Posterior cingulate gyrus (tissue), 11 donors: ENCODE data around the gene FOXP2.
A peak's percentile ranks its signal among the peaks of the same experiment; 100 is the strongest.
"Not testable (repeated sequence)": the region's sequence is repeated elsewhere in the genome, so short reads cannot be mapped to it uniquely, and the experiment has no call there.

ENCODE experiments used
- DNase-seq, 10 donors: peaks; one replicate each; pipeline versions ENCODE4 v3.0.0 to v3.0.0-alpha.2; 2020 to 2021; ENCODE audit warnings: mixed read lengths in 3 of 10
- intact Hi-C: fragments of 100-400 bp; cut with DNase I; formaldehyde crosslinking; loops from one replicate; pipeline ENCODE4 v1.15.1; 2023

Gene FOXP2

DNA sequence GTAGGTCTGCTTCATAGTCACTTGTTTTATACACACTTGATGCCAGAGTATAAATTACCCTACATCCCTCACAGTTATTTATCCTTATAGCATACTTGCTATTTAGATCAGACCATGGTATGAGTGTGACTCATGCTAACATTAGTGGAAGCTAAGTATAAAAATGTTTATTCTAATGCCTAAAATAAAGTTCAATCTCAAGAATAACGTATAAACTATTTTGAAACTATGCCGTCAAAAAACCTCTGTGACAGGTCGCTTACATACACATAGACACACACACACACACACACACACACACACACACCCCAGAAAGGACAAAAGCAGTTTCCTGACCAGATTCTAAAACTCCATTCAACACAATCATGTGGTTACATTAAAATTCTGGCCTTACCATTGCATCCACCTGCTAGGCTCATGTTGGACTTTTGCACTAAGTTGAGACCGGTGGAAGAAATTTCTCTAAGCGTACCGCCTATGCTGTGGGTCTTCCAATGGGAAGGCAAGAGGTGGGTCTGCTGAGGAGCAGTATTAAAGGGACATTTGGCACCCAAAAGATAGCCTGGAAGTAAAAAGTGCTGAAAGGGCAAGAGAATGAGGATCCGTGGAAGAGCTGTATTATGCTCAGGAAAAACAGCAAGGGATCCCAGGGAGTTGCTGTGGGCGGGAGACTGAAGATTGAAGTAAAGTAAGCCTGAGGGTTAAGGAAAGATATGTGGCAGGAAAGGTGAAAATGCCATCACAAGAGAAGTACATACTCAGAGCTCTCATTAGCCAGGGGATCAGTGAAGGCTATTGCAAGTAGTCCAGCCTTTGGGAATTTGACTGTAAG lies 5.0 kb downstream of the FOXP2 start:
- intact Hi-C loops, result no loop called here
- DNase-seq, result no peak

DNA sequence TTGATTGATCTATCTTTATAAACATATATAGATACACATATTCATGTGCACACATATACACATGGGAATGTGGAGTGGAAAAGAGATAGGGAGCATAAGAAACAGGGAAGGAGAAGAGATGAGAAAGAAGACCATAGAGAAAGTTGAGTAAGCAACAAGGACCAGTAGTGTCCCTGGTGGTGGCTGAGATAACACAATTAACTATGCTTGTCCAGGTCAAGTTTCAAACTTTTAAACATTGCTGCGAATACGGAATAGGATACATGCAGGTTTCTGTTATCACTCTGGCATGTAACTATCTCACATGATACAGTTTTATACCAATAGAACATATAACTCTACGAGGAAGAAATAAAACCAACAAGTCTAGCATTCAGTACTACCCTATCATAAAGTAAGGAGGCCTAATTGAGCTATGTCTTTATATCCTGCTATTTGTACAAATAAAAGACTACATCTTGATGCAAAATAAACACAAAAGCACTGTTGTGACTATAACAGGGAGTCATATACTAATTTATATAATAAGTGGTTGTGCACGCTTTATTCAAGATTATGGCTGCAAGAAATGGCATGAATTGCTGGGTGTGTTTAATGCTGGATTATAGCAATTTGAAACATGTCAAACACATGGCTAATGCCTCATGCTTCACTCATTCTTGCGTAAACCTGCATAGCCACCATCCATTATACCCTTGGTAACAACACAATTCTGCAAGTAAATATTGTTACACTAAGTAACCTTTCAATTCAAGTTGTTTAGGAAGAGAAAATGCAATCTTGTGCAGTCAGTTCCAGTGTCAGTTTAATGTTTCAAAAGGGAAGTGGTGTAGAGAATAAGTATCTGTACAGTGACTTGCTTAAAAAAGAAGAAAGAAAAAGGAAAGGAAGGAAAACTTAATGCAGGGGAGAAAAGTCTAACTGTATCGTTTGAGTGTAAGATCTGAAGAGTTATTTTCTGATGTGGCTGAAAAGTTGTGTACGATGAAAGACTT lies 8.2 kb downstream of the FOXP2 start:
- no peak for DNase-seq

DNA sequence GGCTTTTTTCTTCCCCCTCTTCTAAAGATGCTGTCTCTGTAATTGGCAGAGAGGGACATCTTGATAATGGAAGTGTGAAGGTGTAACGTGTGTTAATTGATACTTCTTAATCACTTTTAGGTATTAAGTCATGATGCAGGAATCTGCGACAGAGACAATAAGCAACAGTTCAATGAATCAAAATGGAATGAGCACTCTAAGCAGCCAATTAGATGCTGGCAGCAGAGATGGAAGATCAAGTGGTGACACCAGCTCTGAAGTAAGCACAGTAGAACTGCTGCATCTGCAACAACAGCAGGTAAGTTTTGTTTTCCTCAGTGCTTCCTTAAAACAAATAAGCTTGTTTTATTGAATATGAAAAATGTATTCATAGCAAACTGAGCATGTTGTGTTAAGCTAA lies 11.8 kb downstream of the FOXP2 start:
- intact Hi-C loops, result no loop called here
- DNase-seq, result no peak

More for the DNA sequence above, 8.2 kb downstream of the FOXP2 start:
- intact Hi-C loops, result no loop called here

DNA sequence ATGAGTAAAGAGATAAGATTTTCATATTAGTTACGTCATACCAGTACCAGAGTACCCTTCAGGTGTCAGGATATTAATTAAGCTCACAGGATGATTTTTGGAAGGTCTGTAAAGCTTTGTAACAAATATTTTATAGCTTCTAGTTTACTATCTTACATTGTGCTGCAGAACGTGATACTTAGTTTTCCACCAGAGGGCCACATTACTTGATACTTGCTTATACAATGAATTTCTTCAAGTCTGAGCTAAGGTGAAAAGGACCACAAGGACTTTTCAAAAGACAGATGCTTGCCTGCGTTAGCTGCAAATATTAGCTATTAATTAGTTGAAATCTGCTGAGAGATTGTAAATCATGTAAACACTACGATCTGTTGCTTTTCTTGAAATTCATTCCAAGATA lies 12.2 kb downstream of the FOXP2 start:
- no peak for DNase-seq
- intact Hi-C loops, result no loop called here

DNA sequence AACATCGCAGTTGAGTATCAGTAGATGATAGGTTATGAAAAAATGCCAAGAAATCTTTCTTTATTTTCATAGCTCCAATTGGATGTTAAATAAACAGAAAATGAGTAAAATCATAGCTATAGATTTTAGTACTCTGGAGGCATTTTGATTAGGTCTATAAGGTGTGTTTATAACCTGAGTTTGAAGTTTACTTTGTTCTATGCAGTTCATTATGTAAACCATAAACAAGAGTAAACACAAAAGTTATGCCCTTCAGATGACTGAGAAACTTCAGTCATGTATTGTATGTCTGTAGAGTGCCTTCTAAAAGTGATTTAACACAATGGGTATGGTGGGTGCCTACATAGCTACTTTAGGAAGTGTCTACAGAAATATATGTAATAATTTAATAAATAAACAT lies 13.6 kb downstream of the FOXP2 start:
- intact Hi-C loops, result no loop called here
- no peak for DNase-seq

DNA sequence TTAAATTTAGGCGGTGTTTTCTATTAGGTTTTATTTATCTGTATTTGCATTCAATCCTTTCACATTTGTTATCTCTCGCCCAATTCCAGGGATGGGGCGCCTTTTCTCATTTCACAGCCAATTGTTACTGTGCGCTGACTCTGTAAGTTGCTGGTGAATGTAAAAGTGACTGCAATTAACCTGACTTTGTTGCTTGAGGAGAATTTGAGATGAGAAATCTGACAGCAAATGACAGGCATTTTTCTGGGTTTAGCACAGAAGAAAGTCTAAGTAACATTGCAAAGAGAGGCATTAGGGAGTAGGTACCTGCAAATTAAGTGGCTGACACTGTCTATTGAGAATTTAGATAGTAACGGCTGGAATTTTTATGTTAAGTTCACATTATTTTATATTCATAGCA lies 16.6 kb downstream of the FOXP2 start:
- intact Hi-C loops, result no loop called here
- DNase-seq, result no peak

DNA sequence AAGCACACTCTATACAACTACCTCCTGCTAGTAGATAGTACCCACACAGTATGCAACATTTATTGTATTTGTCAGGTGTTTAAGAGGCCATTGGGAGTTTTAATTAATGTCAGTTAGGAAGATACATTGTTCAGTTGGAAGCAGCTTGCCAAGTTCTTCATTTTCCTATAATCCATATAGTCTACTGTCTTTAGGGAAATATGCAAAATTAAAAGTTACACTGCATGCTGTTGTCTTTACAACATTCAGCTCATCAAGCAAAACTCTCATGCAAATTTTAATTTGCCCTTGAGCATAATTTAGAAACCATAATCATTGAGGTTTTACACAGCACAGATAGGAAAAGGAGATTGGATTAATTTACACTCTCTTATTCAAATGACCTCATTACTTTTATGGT lies 17.4 kb downstream of the FOXP2 start:
- intact Hi-C loops, result no loop called here
- no peak for DNase-seq

DNA sequence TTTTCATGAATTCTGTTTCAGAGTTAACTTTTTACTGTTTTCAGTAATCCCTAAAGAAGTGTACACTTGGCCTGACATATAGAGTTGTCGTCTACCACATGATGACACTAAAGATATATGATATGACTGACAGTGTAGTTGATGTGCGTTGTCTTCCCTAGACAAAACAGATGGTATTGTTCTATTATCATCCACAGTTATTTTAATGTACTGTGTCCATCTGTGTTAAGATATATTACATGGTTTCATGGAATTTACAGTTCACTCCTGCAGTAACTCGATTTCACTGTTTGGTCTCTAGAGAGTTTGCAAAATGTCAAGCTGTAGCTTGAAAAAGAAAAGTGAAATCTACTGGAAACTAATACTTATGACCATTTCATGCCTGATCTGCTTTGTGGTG lies 18.1 kb downstream of the FOXP2 start:
- no peak for DNase-seq
- intact Hi-C loops, result no loop called here

DNA sequence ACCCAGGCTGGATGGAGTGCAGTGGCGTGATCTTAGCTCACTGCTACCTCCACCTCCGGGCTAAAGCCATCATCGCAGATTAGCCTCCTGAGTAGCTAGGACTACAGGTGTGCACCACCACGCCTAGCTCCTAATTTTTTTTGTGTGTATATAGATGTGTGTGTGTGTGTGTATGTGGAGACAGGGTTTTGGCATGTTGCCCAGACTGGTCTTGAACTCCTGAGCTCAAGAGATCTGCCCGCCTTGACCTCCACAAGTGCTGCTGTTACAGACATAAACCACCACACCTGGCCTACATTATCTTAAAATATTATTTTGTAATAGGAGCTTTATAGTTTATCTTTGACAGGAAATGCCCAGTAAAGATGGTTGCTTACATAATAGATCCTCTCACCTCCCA lies 25.0 kb downstream of the FOXP2 start:
- no peak for DNase-seq
- intact Hi-C loops, result no loop called here

DNA sequence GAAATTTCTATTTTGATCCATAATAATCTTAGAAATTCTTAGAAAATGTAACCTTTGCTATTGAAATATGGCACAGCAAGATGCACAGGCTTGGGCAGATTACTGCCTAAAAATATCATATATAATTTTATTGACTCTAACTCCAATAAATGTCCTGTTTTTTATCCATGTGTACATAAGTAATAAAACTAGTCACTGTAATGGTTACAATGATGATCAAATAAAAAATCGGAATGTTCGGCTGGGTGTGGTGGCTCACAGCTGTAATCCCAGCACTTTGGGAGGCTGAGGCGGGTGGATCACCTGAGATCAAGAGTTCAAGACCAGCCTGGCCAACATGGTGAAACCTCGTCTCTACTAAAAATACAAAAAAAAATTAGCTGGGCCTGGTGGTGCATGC lies 26.3 kb downstream of the FOXP2 start:
- intact Hi-C loops, DNase-seq: not testable (repeated sequence)

DNA sequence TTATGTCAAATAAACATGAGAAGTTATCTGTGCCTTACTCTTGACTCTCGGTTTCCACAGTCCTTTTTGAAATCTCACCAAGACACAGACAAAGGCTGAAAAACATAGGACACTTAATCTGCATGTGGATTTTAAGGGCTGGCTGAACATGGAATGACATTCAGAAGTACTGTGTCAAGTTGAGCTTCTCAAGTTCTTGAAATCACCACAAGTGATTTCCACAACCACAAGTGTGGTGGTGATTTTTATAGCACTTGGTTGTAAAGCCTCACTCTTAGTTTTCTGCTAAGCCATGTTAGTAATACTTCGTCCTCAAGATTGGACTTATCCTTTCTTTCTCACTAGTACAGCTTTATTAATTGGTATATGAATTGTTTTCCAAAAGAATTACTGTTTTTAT lies 29.6 kb downstream of the FOXP2 start:
- DNase-seq, result no peak
- intact Hi-C loops, result no loop called here

DNA sequence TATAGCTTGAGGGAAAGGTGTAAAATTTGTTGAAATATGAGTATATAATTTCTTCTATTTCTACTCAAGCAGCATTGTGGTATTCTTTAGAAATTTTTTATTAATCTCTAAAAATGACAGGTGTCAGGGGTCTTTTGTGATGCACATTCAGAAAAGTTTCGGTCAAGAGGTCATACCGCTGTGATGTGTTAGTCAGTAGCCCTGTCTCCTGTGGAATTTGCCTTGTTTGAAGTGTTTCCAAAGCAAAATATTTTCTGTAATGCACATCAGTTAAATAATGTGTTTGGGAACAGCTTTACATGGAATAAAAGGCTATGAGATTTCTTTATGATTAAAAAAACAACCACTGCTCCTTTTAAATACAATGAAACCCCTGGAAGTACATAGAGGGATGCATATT lies 35.8 kb downstream of the FOXP2 start:
- no peak for DNase-seq
- intact Hi-C loops, result no loop called here

DNA sequence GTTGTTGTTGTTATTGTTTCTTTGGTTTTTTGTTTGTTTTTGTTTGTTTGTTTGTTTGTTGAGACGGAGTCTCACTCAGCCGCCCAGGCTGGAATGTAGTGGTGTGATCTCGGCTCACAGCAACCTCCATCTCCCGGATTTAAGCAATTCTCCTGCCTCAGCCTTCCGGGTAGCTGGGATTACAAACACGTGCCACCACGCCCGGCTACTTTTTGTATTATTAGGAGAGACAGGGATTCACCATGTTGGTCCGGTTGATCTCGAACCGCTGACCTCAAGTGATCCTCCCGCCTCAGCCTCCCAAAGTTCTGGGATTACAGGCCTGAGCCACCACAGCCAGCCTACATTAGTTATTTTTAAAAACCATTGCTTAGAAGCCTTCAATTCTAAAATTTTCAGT lies 45.0 kb downstream of the FOXP2 start:
- no peak for DNase-seq
- intact Hi-C loops, result no loop called here

DNA sequence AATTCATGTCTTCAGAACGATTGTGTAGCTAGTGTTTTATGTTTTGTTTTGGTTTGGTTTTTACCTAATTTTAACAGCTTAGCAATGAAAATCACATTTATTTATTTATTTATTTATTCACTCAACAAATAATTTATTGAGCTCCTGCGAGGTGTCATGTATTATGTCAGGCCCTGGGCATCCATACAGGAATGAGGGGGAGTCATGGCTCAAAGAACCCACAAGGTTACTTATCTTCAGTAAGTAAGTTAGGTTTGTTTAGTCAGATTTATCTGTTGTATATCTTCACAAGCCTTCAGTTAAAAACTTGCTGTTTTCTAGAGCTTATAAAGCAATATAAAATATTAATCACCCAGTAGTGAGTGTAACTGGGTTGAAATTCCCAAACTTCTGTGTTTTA lies 45.4 kb downstream of the FOXP2 start:
- intact Hi-C loops, result no loop called here
- no peak for DNase-seq

DNA sequence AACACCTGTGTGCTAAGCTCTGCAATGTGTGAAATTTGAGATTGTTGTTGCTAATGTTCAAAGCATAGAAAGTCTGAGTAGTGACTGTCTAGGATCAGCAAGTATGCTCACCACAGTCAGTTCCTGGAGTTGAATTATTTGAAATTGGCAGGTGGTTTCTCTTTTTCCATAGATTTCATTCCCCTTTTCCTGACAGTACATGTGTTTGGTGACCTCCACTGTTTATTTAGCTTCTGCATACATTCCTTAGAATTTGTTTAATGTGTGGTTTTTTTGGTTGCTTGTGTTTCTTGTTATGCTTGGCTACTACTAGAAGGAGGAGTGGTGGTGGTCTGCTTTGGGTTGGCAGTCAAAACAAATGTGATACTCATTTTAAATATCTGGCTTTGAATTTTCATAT lies 52.3 kb downstream of the FOXP2 start:
- no peak for DNase-seq

DNA sequence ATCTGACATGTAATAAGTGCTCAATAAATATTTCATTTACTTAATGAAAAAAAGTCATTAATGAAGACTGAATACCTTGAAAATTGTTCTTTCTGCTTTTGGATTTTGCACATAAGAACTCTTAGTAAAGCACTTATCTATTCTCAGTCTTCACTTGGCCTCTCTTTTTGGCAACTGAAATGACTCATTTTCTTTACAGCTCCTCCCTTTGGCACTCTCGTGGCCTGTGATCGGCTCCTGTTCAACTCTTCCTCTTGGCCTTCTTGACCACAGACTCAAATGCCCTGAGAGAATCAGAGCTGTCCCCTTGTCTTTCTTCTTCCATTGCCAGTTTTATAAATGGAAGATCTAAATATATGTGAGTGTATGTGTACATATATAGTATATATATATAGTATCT lies 54.2 kb downstream of the FOXP2 start:
- intact Hi-C loops, result no loop called here
- no peak for DNase-seq

More for the DNA sequence above, 52.3 kb downstream of the FOXP2 start:
- intact Hi-C loops, result no loop called here

DNA sequence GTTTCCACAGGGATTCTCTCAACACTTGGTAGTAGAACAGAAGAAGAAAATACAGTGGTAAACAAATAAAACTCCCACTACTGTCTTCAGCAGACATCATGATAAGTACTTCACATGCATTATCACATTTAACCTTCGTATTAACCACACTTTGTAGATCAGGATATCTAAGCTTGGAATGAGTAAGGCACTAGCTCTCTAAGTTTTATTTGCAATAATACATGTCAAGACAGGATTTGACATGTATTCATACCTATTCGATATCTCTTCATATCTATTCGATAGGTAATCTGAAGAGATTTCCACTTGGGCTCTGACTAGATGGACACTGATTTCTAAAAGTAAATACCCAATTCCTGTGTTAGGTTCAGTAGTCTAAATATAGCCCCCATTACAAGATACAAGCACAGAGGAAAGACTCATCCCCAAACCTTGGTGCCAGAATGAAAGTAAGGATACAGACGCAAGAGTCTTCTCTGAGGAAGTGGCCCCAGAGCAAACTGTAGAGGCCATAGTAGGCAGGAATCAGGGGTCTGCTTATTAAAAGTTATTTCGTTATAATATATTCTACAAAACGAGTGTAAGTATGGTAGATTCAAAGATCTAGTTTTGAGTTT lies 58.4 kb downstream of the FOXP2 start:
- intact Hi-C loops, result no loop called here
- no peak for DNase-seq

DNA sequence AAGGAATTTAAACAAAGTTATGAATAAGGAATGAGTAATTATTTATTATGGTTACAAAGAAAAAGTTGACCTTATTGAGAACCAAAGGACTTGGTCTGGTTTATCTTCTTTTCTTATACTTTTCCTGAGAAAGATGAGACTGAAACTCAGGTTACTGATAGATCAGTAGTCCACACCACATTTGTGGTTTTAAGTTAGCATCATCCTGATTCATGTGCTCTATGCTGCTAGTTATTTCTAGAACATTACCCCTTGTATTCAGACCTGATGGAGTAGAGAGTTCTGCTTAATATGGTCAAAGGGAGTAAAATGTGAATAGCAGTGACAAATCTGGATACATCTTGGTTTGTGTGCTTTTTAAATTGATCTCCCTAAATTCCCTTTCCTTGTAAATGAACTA lies 63.8 kb downstream of the FOXP2 start:
- DNase-seq, result no peak
- intact Hi-C loops, result no loop called here

DNA sequence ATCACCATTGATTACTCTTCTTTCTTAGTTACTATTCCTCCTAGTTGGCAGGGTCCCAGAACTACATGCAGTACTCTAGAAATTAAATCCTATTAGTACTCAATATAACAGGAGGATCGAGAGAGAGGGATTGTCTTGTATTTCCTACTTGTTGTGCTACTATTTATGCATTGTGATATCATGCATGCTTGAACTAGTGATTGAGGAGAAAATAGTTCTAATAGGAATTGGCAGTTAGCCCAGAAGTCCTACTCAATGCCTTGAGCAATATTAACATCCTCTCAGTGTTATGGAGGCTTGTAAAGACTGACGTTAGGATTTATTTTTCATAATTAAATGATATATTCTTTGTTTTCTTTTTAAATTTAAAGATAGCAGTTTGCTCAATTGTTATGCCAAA lies 67.4 kb downstream of the FOXP2 start:
- no peak for DNase-seq
- intact Hi-C loops, result no loop called here

DNA sequence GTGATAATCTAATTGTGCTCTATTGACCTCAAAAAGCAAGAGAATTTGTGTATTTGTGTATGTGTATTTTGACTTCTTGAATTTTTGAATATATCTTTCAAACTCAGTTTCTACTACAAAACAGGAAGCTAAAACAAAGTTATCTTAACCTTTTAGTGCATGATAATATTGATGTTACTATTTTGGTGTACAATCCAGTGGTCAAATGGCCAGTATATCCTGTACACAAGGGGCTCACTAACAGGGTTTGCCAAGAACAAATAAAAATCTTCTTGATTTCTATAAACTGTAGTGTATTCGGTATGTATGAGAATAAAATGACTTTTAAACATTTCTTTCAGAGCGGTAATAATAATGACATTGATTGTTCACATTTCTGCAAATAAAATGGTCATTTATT lies 69.6 kb downstream of the FOXP2 start:
- DNase-seq, result no peak
- intact Hi-C loops, result no loop called here

DNA sequence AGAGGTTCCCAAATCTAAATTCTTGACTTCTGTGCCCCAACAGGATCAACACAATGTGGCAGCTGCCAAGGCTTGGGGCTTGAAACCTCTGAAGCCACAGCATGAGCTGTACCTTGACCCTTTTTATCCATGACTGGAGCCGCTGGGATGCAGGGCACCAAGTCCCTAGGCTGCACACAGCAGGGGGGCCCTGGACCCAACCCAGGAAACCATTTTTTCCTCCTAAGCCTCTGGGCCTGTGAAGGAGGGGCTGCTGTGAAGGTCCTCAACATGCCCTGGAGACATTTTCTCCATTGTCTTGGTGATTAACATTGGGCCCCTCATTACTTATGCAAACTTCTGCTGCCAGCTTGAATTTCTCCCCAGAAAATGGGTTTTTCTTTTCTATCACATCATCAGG lies 72.6 kb downstream of the FOXP2 start:
- intact Hi-C loops, result no loop called here
- peak in 1 of 10 donors; percentile 32 for DNase-seq
